Germinal center (tissue), 1 donor: ENCODE data around the gene ZNF621.
A peak's percentile ranks its signal among the peaks of the same experiment; 100 is the strongest.

Experiments used
- DNase-seq: peaks from one replicate; pipeline ENCODE4 v3.0.0; 2012; ENCODE audit warnings: mixed read lengths, low spot score

Gene ZNF621

DNA sequence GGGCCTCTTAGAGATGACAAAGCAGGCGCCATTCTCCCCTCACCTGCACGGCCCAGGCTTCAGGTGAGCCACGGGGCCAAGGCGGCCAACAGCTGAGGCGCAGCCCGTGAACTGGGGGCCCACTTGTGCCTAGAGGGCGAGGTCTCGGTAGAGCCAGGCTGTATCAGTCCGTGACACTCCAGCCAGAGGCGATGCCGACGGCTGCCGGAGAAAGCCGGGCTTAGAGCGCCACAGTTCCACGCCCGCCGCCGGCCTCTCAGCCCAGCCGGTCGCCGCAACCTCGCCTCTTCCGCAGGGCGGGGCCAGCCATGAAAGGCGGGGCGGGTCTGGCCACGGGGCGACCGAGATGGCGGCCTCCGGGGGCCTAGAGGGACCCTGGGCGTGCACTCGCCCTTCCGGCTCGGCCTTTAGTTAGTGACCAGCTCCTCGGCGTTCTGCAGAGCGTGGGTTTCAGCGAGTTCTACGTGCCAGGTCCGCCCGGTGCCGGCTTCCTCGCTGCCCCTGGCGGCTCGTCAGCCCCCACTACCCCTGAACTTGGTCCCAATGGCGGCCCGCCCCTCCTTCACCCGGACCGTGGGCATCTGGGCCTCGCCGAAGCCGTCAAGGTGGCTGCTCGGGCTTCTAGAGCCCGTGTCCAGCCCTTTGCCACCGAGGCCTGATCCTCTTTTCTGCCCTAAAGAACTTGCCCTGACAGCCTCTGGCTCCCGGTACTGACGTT, at the start of gene ZNF621:
TSS of gene ZNF621 (plus strand) at position 393 of the 718 bp plus-strand sequence. CDS start 881 bp downstream, outside the sequence.
- peak; percentile 88 for DNase-seq

GRCh38 chr3:40476478-40477470, 48.0 kb upstream of the ZNF621 start, which contains the start of gene ZNF619:
ZNF619 (plus strand) TSS chr3:40477122; CDS start chr3:40477980, 858 bp downstream.
- DNase-seq: peak; percentile 73

DNA sequence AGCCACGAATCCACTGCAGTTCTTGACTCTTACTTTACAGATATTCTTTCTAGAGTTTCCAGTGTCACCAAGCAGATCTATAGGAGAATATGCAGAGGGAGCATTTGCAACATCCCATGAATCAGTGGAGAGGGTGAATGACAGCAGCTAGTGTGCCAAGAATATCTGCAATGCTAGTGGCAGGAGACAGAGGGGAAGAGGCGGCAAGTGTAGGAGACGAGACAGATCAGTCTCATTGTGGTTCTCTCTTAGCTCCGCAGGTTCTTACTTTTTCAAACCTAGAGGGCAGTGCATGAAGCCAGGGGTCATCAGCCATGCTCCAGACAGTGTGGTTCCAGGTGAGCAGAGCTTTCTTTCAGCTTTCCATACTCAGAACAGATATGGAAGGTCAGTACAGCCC, 47.1 kb upstream of the ZNF621 start:
- DNase-seq: no peak

- no peak for DNase-seq
Observed at GRCh38 chr3:40487172-40487571, 37.6 kb upstream of the ZNF621 start.

GRCh38 chr3:40490916-40491315, 33.8 kb upstream of the ZNF621 start:
- no peak for DNase-seq

DNA sequence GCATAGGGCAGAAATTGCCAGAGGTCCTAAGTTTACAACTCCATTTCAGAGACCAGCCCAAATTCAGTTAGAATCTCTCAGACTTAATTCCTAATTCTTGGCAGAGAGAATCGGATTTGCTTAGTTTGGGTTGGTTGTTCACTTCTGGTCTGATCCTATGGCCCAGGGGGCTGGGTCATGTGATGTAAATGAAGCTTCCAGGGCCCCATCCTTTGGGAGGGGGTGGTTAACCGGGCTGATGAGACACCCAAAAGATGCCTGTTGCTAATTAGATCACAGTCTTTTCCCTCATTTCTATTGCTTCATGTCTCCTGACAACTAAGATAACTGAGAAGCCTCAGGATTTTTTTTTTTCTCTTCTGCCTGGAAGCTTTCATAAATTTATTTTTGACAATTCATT, 30.1 kb upstream of the ZNF621 start:
- DNase-seq: no peak

- no peak for DNase-seq
Observed at GRCh38 chr3:40497288-40497687, 27.5 kb upstream of the ZNF621 start.

- DNase-seq: no peak
Observed at GRCh38 chr3:40499952-40500351, 24.8 kb upstream of the ZNF621 start.

- DNase-seq: no peak
Observed at GRCh38 chr3:40502034-40502433, 22.7 kb upstream of the ZNF621 start.

- no peak for DNase-seq
Observed at GRCh38 chr3:40504636-40505430, 19.9 kb upstream of the ZNF621 start.

GRCh38 chr3:40505599-40506462, 18.9 kb upstream of the ZNF621 start, which contains the start of gene ZNF620:
ZNF620 (plus strand) TSS chr3:40506039; CDS start chr3:40506353, 314 bp downstream.
- peak; percentile 59 for DNase-seq

- no peak for DNase-seq
Observed at GRCh38 chr3:40511031-40511718, 13.6 kb upstream of the ZNF621 start.

GRCh38 chr3:40516201-40516600, 8.6 kb upstream of the ZNF621 start:
- DNase-seq: no peak

DNA sequence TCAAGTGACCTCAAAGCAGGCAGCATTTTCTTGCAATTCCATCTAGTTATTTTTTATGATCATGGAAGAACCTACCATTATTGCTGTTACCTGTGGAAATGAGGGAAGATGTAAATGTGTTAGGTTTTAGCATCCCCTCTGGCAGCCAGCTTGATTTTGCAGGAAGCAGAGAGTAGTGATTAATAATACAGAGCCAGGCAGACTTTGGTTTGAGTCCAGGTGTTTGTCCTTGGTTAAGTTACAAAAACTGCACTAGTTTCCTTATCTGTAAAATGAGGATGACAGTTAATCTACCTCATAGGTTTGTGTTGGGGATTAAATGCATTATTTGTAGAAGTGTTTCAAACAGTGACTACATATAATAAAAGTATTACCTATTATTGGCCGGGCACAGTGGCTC, 6.7 kb upstream of the ZNF621 start:
- no peak for DNase-seq

DNA sequence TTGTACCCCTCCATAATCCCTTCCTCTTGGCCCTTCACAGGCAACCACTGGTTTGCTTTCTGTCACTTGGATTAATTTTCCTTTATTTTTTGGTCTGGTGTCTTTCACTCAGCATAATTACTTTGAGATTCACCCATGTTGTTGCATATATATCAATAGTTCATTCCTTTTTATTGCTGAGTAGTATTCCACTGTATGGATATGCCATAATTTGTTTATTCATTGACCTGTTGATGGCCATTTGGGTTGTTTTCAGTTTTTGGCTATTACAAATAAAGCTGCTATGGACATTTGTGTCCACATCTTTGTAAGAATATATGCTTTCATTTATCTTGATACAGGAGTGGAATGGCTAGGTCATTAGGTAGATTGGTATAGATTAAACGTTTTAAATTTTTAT, 5.9 kb upstream of the ZNF621 start:
- no peak for DNase-seq

DNA sequence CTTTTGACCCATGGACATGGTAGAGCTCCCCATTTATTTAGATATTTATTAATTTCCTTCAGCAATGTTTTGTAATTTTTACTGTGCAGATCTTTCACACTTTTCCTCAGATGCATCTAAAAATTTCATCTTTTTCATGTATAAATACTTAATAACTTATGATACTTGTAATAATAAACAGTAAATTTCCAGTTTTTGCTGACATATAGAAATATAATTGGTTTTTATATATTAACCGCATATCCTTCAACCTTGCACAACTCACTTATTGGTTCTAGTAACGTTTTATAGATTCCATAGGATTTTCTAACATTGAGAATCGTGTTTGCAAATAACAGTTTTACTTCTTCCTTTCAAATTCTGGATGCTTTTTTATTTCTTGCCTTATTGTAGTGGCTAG, 3.5 kb upstream of the ZNF621 start:
- DNase-seq: no peak

DNA sequence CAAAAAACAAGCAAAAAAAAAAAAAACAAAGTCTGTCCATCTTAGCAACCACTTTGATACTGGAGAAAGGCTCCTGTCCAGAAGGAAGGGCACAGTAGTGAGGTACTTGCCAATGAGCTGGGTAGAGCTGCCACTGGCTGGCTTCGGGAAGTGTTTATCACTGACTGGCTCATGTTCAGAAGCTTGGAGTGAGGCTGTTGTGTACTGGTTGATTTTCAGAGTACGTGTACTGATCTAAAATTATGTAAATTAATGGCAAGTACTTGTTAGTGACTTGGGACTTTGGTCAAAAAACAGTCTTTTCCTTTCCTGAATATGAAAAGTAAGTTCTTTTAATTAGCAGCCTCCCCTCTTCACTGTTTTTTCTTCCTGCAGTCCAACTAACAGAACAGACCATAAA, 979 bp upstream of the ZNF621 start:
- DNase-seq: no peak

DNA sequence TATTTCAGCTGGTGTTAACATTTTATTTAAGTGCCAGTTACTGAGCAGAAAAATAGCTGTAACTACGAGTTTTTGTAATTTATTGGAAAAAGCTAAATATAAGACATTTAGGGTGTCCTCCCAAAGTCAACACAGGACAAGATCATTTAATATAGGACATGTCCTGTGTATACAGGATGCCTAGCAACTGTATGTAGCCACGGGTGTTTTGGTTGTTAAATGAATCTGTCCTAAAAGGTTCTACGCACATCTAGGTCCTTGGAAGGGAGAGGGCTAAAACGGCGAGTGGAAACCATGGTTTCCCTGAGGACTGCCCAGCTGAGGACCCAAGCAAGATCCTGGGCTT, 565 bp upstream of the ZNF621 start:
- DNase-seq: no peak

GRCh38 chr3:40528426-40528825, 3.7 kb downstream of the ZNF621 start:
- no peak for DNase-seq

GRCh38 chr3:40532252-40532651, 7.5 kb downstream of the ZNF621 start:
- DNase-seq: no peak

DNA sequence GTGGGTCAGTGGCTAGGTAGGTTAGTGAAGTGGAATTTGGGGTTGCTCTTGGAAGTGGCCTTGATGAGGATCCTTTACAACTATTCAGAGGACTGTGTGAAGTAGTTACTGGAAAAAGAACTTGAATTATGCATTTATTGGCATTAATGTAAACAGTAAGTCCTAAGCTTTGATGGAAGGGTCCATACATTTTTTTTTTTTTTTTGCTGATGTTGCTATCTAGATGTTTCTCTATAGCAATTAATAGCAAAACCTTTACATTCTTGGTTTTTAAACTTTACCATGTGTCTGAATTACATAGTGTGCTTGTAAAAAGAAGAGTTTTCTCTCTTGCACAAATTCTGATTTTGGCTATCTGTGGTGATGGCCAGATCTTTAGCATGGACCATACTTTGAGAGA, 9.5 kb downstream of the ZNF621 start:
- DNase-seq: no peak
